ENCODE measurements around the gene LCE3D.
"Not testable (repeated sequence)": the region's sequence is repeated elsewhere in the genome, so short reads cannot be mapped to it uniquely, and the experiment has no call there.

The LCE3D gene, protein sequence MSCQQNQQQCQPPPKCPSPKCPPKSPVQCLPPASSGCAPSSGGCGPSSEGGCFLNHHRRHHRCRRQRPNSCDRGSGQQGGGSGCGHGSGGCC

DNA sequence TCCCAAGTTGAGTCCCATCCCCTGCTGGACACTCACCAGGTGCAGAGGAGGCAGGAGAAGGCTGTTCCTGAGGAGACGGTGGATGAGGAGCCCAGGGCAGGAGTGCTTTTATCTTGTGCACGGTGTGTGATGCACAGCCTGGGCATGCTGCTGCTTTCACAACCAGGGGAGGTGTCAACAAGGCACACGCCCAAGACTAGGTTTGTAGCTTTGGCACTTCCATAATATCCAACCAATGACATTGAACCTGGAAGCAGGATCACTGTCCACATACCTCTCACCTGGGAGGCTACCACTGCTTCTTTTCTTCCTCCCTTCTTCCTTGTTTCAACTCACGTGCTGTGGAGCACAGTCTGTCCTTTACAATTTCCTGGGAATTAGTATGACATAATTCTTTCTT, at the start of gene LCE3D:
LCE3D (minus strand) TSS at position 84 of the 400 bp plus-strand sequence. CDS start 580 bp downstream, outside the sequence.
- no peak within 1 kb of the TSS for H3K4me3 ChIP-seq (ENCODE audit: low read length)
- no peak for TF ChIP-seq ZNF274 (IDR thresholded peaks at IDR 0.05; ENCODE audit: low read depth, low read length)

DNA sequence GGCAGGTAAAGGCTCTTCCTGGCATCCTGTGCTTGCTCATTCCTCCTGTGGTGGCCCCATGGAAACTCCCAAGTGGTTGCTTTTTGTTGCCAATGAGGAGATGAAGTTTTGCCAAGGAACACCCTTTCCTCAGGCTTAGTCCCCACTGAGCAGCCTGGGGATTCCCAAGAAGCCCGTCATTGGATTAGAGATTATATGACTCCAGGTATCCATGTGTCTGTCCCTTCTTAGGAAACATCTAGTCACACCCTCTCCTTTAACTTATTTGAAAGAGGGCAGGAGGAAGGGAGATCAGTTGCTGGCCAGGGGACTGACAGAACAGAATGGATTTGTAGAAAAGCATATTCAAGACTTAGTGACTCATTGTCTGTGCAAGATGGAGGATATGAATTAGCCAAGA, 46.4 kb upstream of the LCE3D start:
- TF ChIP-seq ZNF274 (IDR thresholded peaks at IDR 0.05; ENCODE audit: low read depth, low read length) = no peak
- H3K4me3 ChIP-seq (ENCODE audit: low read length) = no peak overlapping the region

DNA sequence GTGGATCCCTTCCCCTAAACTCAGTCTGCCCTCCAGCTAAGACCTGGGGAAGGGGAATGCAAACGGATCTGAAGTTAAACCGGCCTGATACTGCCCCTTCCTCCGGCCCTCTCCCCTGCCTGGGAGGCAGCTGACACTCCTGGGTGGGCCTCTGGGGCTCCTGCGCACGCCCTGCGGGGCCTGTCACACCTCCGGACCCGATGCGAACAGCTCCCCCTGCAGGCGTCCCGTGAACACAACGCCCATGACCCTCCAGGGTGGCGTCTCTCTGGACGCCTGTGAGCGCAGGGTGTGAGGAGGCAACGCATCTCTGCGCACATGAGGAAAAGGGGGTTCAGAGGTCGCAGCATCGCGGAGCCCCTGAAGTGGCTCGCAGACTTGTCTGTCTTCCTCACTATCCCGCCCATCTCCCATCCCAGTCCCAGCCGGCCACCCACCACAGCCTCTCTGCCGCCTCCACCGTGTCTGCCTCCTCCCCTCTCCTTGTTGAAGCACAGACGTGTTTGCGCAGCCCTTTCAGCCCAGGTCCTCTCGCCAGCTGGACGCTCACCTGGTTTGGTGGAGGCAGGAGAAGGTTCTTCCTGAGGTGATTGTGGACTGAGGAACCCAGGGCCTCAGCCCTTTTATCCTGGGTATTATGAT, 43.0 kb upstream of the LCE3D start:
- TF ChIP-seq ZNF274 (IDR thresholded peaks at IDR 0.05; ENCODE audit: low read depth, low read length) = no peak
- H3K4me3 ChIP-seq (ENCODE audit: low read length) = no peak overlapping the region

DNA sequence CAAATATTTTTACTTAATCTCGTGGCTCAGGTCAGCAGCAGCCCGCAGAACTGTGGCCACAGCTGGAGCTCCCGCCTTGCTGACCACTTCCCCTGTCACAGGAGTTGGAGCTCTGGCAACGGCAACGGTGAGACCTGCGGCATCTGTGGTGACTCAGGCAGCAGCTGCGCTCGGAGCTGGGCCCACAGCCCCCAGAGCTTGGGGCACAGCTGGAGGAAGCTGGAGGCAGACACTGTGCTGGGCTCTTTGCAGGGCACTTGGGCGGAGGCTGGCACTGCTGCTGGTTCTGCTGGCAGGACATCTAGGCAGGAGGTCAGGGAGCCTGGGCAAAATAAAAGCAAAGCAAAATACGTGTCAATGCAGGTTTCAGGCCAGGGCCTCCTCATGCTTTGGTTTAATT, 42.5 kb upstream of the LCE3D start, which contains the start of gene LCE3A:
LCE3A (minus strand) TSS at position 301 of the 400 bp plus-strand sequence; CDS start at position 301, 0 bp downstream.
- H3K4me3 ChIP-seq (ENCODE audit: low read length) = no peak within 1 kb of the TSS

DNA sequence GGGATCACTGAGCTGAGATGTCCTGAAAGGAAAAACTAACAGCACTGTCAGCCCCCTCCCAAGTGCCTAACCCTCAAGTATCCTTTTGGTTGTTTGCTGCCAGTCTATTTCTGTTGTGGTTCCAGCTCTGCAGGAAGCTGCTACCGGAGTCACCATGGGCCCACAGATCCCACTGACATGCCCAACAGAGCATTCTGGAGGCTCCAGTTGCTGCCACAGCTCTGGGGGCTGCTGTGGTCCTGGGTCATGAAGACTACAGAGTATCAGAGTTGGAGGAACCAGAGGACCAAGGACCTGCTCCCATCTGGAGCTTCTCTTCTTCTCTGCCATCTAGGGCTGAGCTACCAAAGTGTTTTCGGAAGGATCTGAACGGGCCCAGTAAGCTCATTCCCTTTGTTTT, 41.7 kb upstream of the LCE3D start:
- no peak for TF ChIP-seq ZNF274 (IDR thresholded peaks at IDR 0.05; ENCODE audit: low read depth, low read length)
- H3K4me3 ChIP-seq (ENCODE audit: low read length) = no peak overlapping the region

More for the DNA sequence above, 42.5 kb upstream of the LCE3D start, which contains the start of gene LCE3A:
- TF ChIP-seq ZNF274 (IDR thresholded peaks at IDR 0.05; ENCODE audit: low read depth, low read length) = no peak

DNA sequence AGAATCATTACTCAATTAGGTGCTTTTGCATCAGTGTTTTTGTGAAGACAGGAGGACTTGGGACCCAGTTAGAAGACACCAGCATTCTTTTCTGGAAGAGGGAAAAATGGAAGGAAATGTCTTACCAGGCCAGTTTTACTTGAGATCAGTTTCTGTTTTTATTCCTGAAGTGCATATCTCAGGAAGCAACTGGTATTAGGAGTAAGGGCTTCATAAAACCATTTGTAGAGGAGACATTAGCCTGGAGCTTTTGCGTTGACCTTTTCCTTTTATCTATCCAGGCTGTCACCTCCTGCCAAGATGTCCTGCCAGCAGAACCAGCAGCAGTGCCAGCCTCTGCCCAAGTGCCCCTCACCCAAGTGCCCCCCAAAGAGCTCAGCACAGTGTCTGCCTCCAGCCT, 33.2 kb upstream of the LCE3D start, which contains the start of gene LCE3B:
LCE3B (plus strand) TSS at position 301 of the 400 bp plus-strand sequence; CDS start at position 301, 0 bp downstream.
- no peak for TF ChIP-seq ZNF274 (IDR thresholded peaks at IDR 0.05; ENCODE audit: low read depth, low read length)
- H3K4me3 ChIP-seq (ENCODE audit: low read length) = no peak within 1 kb of the TSS

DNA sequence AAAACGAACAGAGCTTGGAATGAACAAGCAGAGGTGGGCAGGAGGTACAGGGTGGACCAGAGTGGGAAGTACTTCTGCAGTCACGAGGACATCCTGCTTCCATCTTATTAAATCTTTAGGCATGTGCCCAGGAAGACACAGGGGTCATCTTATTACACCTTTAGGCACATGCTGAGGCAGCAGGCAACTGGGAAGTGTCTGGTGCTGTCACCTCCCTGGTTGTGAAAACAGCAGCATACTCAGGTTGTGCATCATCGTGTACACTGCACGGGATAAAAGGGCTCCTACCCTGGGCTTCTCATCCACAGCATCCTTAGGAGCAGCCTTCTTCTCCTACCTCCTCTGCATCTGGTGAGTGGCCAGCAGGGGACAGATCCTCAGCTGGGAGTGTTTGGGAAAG, 19.6 kb upstream of the LCE3D start, which contains the start of gene LCE3C:
LCE3C (plus strand) TSS at position 301 of the 400 bp plus-strand sequence. CDS start 498 bp downstream, outside the sequence.
- no peak within 1 kb of the TSS for H3K4me3 ChIP-seq (ENCODE audit: low read length)
- TF ChIP-seq ZNF274 (IDR thresholded peaks at IDR 0.05; ENCODE audit: low read depth, low read length) = no peak

DNA sequence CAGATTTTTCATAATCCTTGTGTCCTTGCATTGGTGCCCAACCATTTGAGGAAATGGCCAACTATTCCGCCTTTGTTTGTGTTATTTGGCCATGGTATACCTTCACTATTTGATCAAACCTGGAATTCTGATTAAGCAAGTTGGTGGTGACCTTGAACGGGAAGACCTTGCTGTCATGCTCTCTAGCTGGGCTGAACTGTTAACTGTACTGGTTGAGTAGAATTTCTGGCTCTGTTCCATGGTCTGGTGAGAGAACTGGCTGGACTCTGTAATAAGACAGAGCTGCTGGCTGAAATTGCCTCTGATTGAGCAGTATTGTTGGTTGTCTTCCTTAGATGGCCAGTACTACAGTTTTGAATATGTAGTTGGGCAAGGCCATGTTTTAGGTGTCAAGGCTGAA, 16.7 kb upstream of the LCE3D start:
- no peak overlapping the region for H3K4me3 ChIP-seq (ENCODE audit: low read length)
- no peak for TF ChIP-seq ZNF274 (IDR thresholded peaks at IDR 0.05; ENCODE audit: low read depth, low read length)

DNA sequence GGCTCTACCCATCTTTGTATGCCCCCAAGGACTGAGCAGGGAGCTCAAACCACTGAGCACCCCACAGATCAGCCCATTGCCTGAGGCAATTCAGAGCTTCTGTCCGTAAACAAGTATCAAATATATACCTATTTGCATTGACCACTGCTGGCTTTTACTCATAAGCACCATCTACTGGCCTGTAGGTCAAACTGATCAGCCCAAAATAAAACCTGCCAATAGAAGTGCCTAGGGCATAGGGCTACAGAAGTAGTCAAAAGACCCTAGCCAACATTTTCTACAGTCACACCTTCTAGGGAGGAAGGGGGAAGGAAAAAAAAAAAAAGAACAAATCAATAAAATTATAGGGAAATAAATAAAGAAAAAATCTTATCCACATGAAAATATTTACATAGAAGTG, 5.3 kb upstream of the LCE3D start:
- TF ChIP-seq ZNF274 (IDR thresholded peaks at IDR 0.05; ENCODE audit: low read depth, low read length) = no peak
- H3K4me3 ChIP-seq (ENCODE audit: low read length) = no peak overlapping the region

DNA sequence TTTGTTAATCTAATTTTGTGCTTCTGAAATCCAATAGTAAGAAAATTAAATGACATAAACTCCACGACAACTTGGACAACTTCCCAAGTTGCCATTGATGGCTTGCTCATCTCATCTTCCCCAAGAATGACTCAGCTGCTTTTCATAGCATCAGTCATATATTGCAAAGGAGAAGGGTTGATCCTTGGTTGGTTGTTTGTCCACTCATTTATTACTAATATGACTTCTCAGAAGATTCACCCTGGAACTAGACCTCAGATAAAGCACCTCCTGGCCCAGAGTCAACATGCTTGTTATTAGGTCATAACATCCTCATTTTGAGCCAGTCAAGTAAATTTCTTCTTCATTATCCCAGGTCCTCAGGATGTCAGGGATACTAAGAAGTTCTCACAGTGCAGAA, 2.3 kb upstream of the LCE3D start:
- no peak overlapping the region for H3K4me3 ChIP-seq (ENCODE audit: low read length)
- no peak for TF ChIP-seq ZNF274 (IDR thresholded peaks at IDR 0.05; ENCODE audit: low read depth, low read length)

DNA sequence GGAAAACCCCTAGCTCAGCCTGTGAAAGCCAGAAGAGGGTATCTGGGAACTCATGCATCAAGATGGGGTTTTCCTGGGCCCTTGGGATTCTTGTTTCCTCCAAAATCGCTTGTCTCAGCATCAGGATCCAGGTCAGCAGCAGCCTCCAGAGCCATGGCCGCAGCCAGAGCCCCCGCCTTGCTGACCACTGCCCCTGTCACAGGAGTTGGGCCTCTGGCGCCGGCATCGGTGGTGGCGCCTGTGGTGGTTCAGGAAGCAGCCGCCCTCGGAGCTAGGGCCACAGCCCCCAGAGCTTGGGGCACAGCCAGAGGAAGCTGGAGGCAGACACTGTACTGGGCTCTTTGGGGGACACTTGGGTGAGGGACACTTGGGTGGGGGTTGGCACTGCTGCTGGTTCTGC, 790 bp downstream of the LCE3D start:
- not testable (repeated sequence) for H3K4me3 ChIP-seq (ENCODE audit: low read length)

DNA sequence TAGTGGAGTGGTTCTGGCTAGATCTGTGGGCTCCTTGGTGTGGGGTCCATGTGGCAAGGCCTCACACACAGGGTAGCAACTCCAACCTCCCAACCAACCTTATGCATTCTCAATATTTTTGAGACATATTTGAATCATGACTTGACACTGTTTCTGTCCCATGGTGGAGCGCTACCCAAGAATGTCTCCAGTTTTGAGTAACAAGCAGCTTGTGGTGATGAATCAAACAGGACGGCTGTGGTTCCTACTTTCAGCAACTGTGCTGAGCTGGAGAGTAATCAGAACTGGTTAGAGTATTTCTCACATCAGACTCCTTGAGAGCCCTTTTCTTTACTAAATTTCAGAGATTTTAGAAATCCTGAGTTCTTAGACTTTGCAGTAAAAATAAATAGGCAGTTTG, 3.1 kb downstream of the LCE3D start:
- TF ChIP-seq ZNF274 (IDR thresholded peaks at IDR 0.05; ENCODE audit: low read depth, low read length) = no peak
- no peak overlapping the region for H3K4me3 ChIP-seq (ENCODE audit: low read length)

DNA sequence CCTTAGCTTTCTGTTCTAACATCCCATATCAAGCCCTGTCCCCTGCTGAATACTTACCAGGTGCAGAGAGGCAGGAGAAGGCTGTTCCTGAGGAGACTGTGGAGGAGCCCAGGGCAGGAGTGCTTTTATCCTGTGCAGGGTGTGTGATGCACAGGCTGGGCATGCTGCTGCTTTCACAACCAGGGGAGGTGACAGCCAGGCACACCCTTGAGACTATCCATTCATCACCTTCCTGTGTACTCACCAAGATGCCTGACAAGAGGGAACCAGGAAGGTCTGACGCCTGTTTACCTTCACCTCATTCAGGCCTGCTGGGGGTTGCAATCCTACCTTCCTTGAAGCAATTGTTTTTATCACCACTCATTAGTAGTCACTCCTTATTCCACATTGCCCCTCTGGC, 13.6 kb downstream of the LCE3D start, which contains the start of gene LCE3E:
LCE3E (minus strand) TSS at position 100 of the 400 bp plus-strand sequence. CDS start 572 bp downstream, outside the sequence.
- H3K4me3 ChIP-seq (ENCODE audit: low read length) = no peak within 1 kb of the TSS
- TF ChIP-seq ZNF274 (IDR thresholded peaks at IDR 0.05; ENCODE audit: low read depth, low read length) = no peak

DNA sequence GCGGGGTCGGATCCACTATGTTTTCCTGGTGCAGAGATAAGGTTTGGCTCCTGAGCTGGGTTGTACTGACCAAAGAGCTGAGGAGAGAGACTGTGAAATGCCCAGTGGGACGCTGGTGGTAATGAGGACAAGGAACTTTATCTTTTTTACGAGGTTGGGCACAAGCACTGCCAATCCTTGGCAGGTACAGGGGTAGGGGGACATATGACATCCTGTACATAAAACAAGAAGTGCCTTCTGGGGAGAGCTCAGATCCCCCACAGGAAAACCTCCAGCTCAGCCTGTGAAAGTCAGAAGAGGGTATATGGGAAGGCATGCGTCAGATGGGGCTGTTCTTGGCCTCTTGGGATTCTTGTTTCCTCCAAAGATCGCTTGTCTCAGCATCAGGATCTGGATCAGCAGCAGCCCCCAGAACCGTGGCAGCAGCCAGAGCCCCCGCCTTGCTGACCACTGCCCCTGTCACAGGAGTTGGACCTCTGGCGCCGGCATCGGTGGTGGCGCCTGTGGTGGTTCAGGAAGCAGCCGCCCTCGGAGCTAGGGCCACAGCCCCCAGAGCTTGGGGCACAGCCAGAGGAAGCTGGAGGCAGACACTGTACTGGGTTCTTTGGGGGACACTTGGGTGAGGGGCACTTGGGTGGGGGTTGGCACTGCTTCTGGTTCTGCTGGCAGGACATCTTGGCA, 14.6 kb downstream of the LCE3D start:
- TF ChIP-seq ZNF274 (IDR thresholded peaks at IDR 0.05; ENCODE audit: low read depth, low read length) = no peak
- H3K4me3 ChIP-seq (ENCODE audit: low read length) = no peak overlapping the region

DNA sequence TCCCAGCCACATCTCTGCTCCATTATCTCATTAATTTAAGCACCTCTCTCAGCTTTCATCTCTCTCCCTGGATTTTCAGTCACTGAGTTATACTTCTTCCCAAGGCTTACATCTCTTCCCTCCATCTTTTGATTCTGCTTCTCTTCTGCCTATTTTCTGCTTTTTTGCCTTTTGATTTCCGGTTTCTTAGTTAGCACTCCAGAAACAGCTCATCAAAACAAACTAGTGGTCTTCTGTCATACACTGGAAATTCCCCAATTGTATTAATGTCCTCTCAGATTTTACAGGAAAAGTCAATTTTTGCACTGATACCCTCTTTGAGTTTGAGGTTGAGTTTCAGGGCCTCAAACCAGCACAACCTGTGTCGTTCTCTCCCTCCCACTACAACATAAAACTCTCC, 15.2 kb downstream of the LCE3D start:
- H3K4me3 ChIP-seq (ENCODE audit: low read length) = no peak overlapping the region
- no peak for TF ChIP-seq ZNF274 (IDR thresholded peaks at IDR 0.05; ENCODE audit: low read depth, low read length)

DNA sequence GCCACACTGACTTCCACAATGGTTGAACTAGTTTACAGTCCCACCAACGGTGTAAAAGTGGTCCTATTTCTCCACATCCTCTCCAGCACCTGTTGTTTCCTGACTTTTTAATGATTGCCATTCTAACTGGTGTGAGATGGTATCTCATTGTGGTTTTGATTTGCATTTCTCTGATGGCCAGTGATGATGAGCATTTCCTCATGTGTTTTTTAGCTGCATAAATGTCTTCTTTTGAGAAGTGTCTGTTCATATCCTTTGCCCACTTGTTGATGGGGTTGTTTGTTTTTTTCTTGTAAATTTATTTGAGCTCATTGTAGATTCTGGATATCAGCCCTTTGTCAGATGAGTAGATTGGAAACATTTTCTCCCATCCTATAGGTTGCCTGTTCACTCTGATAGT, 32.0 kb downstream of the LCE3D start:
- H3K4me3 ChIP-seq (ENCODE audit: low read length) = not testable (repeated sequence)
